UCSD-AML1 (cell line): ENCODE measurements around the gene PSMA8.
A peak's percentile ranks its signal among the peaks of the same experiment; 100 is the strongest.
"Not testable (repeated sequence)": the region's sequence is repeated elsewhere in the genome, so short reads cannot be mapped to it uniquely, and the experiment has no call there.

Source experiments
- DNase-seq: peaks from one replicate; lab custom pipeline; 2025; ENCODE audit not compliant: unreplicated experiment; lab: John Stamatoyannopoulos, UW

The PSMA8 gene

DNA sequence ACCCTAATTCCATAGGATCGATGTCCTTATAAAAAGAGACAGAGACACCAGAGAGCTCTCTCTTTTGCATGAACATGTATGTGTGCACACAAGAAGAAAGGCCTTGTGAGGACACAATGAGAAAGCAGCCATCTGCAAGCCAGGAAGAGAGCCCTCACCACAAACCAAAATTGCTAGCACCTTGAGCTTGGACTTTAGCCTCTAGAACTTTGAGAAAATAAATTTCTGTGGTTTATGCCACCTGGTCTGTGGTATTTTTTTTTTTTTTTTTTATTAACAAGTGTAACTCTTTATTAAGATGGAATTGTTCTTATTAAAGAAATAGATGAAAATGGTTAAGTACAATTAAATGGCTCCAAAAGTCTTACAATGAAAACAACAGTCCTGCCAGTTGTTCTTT is 33.9 kb downstream of the PSMA8 start:
- not testable (repeated sequence) for DNase-seq

DNA sequence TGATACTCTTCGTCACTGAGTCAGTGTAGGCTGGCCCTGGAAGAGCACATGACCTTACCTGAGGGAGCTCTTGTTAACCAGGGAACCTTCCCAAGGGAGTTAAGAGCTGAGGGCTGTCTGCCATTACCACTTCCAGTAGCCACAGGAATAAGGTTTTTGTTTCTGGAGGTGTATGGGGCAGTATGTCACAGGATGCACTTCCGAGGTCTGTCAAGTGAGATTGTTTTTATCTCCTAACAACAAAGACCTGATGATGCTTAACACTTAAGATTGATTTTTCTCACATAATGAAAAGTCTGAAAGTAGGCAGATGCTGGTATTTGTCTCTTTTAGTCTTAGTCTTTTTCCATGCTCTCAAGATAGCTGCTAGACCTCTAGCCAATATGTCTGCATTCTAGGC is 41.8 kb downstream of the PSMA8 start:
- DNase-seq, result no peak

DNA sequence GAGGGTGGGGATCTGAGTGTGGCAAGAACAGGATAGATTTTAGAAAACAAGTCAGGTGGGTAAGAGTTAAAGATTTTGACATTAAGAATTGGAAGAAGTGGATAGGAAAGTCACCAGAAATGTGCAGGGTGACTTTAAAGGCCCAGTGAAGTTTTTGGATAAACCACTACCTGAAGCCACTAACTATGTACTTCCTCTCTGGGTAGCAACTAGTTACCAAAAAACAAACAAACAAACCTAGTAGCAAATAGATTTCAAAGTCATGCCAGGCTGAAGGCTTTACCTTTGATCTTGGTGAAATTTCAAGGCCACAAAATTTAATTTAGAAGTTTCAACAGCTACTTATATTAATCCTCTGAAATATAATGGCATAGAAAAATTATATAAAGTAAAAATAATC is 42.5 kb downstream of the PSMA8 start:
- DNase-seq, result no peak

DNA sequence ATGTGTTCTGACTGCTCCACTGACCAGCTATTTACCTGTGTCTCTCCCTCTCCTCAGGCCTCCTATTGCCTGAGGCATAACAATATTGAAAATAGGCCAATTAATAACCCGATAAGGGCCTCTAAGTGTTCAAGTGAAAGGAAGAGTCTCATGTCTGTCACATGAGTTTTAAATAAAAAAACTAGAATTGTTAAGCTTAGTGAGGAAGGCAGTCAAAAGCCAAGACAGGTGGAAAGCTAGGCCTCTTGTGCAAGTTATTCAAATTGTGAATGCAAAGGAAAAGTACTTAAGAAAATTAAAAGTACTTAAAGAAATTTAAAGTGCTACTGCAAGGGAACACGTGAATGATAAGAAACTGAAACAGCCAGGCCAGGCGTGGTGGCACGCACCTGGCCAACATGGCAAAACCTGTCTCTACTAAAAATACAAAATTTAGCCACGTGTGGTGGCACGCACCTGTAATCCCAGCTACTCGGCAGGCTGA is 47.7 kb downstream of the PSMA8 start:
- no peak for DNase-seq

DNA sequence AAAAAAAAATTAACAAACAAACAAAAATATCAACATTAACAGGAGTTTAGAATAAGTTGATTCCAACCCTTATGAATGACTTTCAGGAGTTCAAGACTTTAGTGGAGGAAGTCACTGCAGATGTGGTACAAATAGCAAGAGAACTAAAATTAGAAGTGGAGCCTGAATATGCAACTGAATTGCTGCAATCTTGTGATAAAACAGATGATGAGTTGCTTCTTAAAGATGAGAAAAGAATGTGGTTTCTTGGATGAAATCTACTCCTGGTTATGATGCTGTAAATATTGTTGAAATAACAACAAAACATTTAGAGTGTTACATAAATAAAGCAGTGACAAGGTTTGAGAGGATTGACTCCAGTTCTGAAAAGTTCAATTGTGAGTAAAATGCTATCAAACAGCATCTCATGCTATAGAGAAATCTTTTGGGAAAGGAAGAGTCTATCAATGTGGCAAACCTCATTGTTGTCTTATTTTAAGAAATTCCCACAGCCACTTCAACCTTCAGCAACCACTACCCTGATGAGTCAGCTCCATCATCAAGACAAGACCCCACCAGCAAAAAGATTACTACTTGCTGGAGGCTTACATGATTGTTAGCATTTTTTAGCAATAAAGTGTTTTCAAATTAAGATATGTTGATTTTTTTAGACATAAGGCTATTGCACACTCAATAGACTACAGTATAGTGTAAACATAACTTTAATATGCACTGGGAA is 49.9 kb downstream of the PSMA8 start:
- no peak for DNase-seq

DNA sequence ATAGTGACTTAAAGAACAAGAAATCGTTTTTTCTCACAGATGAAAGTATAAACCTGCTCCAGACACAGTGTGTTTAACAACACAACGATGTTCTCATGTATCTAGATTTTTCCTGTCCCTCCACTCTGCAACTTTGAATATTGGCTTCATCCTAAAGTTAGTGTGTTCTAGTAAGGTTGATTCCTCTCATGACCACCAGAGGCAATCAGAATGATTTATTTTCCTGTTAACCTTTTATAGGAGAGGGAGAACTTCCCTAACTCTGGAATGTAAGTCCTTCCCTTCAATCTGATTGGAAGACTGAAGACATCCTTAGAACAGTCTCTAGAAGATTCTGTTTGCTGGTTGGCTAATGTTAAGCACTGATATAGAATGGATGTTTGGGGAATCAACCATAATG is 51.6 kb downstream of the PSMA8 start:
- DNase-seq, result no peak

DNA sequence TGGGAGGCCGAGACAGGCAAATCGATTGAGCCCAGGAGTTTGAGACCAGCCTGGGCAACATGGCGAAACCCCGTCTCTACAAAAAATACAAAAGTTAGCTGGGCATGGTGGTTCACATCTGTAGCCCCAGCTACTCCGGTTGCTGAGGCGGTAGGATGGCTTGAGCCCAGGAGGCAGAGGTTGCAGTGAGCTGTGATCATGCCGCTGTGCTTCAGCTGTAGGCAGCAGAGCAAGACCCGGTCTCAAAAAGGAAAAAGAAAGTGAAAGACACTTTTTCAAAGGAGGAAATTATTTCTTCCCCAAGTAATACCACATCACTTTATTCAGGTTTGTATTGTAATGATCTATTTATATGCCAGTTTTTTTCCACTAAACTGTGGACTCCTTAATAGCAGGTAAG is 56.8 kb downstream of the PSMA8 start:
- DNase-seq, result peak; percentile 12

DNA sequence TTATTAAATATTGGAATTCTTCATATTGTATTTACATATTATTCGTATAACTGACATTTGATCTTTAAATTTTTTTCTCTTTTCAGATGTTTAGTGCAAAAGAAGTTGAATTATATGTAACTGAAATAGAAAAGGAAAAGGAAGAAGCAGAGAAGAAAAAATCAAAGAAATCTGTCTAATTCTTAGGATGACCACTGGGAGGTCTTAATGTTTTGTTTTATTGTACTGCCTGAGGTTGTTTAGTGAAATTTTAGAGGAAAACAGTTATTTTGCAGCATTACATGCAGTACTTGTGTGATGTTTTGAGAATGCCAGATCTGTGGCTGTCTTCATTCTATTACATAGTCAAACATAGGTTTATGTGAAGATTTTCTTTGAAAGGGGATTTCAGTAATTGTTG is 58.6 kb downstream of the PSMA8 start:
- no peak for DNase-seq

DNA sequence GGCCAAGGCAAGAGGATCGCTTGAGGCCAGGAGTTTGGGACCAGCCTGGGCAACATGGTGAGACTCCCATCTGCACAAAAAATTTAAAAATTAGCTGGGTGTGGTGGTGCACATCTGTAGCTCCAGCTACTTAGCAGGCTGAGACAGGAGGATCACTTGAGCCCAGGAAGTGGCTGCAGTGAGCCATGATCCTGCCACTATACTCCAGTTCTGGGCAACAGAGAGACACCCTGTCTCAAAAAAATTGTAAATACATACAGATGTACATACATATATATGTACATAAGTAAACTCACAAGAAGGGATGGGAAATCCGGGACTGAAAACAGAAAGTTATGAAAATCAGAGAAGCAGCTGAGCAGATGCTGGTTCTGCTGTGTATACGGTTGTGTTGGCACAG is 62.9 kb downstream of the PSMA8 start:
- DNase-seq, result no peak

DNA sequence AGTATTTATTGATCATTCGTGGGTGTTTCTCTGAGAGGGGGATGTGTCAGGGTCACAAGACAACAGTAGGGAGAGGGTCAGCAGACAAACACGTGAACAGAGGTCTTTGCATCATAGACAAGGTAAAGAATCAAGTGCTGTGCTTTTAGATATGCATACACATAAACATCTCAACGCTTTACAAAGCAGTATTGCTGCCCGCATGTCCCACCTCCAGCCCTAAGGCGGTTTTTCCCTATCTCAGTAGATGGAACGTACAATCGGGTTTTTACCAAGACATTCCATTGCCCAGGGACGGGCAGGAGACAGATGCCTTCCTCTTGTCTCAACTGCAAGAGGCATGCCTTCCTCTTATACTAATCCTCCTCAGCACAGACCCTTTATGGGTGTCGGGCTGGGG is 68.3 kb downstream of the PSMA8 start:
- DNase-seq, result not testable (repeated sequence)

DNA sequence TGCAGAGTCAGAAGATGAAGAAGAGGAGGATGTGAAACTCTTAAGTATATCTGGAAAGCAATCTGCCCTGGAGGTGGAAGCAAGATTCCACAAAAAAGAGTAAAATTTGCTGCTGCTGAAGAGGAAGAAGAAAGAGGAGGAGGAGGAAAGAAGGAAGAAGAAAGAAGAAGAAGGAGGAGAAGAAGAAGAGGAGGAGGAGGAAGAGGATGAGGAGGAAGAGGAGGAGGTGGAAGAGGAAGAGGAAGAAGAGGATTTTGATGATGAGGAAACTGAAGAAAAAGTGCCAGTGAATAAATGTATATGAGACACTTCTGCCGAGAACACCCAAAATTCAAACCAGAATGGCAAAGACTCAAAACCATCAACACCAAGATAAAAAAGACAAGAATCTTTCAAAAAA is 71.6 kb downstream of the PSMA8 start:
- no peak for DNase-seq

DNA sequence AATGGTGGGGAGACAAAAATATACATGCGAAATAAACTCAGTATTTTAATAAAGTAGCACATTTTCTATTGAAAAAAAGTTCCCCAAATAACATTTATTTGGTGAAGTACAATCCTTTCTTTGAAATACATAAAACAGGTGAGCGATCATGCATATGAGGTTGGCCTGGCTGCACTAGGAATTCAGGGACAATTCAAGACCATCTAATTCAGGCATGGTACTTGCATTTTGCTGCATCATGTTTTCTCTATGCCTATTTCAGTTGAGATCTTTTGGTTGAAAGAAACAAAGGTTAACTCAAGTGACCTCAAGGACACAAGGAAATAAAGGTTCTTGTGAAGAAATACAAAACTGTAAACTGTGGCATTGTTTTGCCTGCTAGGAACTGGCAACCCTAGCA is 72.8 kb downstream of the PSMA8 start:
- DNase-seq, result no peak

DNA sequence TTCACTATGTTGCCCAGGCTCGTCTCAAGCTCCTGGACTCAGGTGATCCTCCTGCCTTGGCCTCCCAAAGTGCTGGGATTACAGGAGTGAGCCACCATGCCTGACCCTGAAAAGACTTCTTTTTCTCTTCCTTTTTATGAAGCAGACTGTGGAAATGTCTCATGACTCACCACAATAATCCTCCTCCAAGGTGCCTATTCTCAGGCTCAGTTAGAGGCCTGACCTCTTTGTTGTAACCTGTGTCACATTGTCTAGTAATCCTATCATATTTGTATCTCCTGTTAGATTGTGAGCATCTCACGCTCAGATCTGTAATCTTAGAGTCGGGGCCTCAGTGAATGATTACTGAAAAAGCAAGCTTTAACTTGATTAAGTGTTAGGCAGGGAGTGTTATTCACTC is 74.3 kb downstream of the PSMA8 start:
- DNase-seq, result no peak

DNA sequence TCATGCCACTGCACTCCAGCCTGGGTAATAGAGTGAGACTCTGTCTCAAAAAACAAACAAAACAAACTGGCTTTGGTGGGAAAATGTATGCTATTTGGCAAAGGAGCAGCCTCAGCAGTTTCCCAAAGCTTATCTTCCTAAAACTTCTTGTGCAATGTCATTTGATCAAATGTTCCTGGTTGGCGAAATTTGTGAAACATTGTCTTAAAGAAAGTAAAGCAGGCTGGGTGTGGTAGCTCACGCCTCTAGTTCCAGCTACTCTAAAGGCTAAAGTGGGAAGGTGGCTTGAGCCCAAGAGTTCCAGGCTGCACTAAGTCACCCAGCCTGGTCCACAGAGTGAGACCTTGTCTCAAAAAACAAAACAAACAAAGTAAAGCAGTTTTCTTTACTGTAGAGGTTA is 75.3 kb downstream of the PSMA8 start:
- no peak for DNase-seq

DNA sequence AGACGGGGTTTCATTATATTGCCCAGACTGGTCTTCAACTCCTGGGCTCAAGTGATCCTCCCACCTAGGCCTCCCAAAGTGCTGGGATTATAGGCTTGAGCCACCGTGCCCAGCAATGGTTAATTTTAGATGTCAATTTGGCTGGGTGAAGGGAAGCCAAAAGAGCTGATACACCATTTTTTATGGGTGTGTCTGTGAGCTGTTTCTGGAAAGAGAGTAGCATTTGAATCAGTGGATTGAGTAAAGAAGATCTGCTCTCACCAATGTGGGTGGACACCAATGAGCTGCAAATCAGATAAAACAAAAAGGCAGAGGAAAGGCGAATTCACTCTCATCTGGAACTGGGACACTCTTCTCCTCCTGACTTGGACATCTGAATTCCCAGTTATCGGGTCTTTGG is 76.5 kb downstream of the PSMA8 start:
- no peak for DNase-seq

DNA sequence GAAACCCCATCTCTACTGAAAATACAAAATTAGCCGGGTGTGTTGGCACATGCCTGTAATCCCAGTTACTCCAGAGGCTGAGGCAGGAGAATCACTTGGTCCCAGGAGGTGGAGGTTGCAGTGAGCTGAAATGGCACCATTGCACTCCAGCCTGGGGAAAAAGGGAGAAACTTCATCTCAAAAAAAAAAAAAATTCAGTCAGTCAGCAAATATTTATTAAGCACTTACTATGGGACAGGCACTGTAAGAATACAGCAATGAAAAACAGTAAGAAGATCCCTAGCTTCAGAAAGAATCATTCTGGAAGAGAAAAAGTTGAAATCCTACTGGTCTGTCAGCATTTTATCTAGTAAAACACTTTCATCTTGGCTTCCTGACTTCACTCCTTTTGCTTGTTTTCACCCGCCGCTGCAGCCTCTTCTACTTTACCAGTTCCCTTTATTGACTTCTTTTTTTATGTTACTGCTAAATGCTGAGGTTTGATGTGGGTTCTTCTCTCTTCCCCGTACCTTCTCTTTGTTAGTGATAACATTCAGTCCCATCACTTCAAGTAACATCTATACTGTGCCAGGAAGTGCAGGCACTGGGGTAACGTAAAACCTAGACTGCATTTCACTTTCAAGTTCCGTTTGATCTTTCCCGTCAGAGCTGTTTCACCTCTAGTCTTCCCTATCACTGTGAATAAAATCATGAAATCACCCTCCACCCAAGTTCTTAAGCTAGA is 81.7 kb downstream of the PSMA8 start:
- DNase-seq, result no peak

DNA sequence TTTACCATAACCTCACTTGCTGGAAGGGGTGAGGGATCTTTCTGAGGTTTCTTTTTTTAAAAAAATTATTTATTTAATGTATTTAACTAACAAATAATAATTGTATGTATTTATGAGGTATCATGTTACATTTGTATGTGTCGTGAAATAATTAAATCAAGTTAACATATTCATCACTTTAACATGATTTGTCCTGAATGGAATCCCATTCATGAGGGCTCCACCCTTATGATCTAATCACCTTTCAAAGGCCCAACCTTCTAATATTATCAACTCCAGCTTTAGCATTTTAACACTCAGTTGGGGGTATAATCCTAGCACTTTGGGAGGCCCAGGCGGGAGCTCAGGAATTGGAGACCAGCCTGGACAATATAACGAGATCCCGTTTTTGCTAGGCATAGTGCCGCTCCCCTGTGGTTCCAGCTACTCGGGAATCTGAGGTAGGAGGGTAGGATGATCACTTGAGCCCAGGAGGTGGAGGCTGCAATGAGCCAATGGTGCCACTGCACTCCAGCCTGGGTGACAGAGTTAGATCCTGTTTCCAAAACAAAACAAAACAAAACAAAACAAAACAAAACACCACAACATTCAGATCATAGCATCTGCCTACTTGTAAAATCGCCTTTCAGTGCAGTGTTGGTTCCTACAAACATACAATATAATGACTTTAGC is 91.5 kb downstream of the PSMA8 start:
- DNase-seq, result no peak

DNA sequence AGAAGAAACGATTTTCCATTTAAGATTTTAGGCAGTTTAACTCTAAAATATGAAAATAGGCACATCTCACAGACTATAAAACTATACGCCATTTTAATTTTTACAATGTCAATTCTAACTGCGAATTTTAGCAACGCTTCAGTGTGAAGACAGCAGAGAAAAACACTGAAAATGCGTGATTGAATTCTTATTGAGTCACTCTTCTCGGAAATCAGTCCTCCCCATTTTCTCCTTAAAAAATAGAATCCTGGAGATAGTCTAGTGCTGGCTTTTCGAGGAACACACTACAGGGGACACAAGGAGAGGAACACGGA is 92.2 kb downstream of the PSMA8 start:
- no peak for DNase-seq

DNA sequence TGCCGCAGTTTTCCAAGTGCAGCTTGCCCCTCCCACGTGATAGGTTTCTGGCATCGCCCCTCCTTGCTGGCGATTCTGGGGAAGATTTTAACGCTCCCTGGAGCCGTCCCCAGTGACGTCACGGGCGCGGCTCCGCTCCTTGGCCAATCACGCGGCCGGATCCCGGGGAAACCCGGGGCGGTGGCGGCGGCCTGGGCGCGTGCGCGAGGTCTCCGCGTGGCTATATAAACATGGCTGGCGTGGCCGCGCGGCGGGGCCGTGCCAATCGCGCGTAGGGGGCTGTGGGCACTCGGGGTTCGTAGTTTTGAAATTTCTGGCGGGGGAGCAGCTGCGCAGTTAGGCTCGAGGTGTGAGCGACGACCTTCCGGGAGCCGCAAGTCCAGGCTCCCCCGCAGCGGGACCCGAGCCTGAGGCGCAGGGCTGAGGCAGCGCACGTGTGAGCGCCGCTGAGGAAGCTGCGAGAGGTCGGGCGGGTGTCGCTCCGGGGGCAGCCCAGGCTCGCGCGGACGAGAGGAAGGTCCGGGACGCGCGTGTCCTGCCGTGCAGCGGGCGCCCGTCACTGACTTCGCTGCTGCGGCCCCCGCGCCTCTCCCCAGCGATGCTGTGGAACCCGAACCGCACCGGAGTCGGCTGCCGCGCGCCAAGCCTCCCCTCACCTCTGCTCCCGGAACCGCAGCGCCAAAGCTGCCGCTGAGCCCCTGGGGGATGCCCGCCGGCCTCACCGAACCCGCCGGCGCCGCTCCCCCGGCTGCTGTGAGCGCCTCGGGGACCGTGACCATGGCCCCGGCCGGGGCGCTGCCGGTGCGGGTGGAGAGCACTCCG is 92.8 kb downstream of the PSMA8 start, which contains the start of gene TAF4B:
Gene TAF4B, plus strand, starts transcription at position 217 of the 822 bp plus-strand sequence. Its CDS starts 489 bp downstream, at position 706.
- peak; percentile 93 for DNase-seq

DNA sequence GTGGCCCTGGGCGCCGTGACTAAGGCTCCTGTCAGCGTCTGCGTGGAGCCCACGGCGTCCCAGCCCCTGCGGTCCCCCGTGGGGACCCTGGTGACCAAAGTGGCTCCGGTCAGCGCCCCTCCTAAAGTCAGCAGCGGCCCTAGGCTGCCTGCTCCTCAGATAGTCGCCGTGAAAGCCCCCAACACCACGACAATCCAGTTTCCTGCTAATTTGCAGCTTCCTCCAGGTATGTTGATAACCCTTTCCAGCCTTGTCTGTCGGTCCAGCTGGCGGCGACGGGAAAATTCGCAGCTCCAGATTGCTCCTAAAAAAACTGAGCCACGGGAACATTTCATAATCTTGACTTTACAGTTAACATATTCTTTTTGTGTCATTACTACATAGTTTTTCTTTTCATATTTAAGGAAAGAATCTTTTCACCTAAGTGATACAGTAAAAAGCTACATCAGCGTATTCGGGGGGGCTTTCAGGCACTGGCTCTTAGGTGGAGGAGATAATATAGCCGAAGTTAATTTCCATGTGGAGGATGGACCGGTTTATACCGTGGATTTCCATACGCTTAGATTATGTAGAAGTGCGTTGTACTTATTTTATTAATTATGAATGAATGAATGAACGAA is 93.5 kb downstream of the PSMA8 start:
- no peak for DNase-seq
